Measurements from ENCODE around the gene ZW10.
"Not testable (repeated sequence)": the region's sequence is repeated elsewhere in the genome, so short reads cannot be mapped to it uniquely, and the experiment has no call there.

ZW10 gene

GRCh38 chr11:113703551-113703950 lies 69.9 kb downstream of the ZW10 start:
- not testable (repeated sequence) for H3K36me3 ChIP-seq (ENCODE audit: control insufficient read depth in 2 of 2, insufficient read depth in 2 of 2, low read length in 2 of 2); H3K27me3 ChIP-seq (ENCODE audit: control insufficient read depth in 2 of 2, insufficient read depth in 2 of 2, low read length in 2 of 2); H3K27ac ChIP-seq (ENCODE audit: low read depth in 2 of 2, low read length in 2 of 2); H3K9ac ChIP-seq (ENCODE audit: low read depth in 1 of 2, low read length in 2 of 2); H3K9me3 ChIP-seq (ENCODE audit: control insufficient read depth in 2 of 2, low read length in 2 of 2); H3K4me1 ChIP-seq (ENCODE audit: control insufficient read depth in 2 of 2, insufficient read depth in 2 of 2, low read length in 2 of 2); H3K4me3 ChIP-seq (ENCODE audit: low read length in 2 of 2)

GRCh38 chr11:113701491-113701890 lies 72.0 kb downstream of the ZW10 start:
- Histone ChIP-seq H3K27me3 (ENCODE audit: control insufficient read depth in 2 of 2, insufficient read depth in 2 of 2, low read length in 2 of 2) (no peaks in the 10 kb centered on the region), H3K4me1 (ENCODE audit: control insufficient read depth in 2 of 2, insufficient read depth in 2 of 2, low read length in 2 of 2) (no peaks in the 10 kb centered on the region), H3K9me3 (ENCODE audit: control insufficient read depth in 2 of 2, low read length in 2 of 2) (no peaks in the 10 kb centered on the region), H3K27ac (ENCODE audit: low read depth in 2 of 2, low read length in 2 of 2) (no peak overlapping the region), H3K4me3 (ENCODE audit: low read length in 2 of 2) (no peak overlapping the region), H3K36me3 (ENCODE audit: control insufficient read depth in 2 of 2, insufficient read depth in 2 of 2, low read length in 2 of 2) (no peaks in the 10 kb centered on the region), H3K9ac (ENCODE audit: low read depth in 1 of 2, low read length in 2 of 2) (no peak overlapping the region)

GRCh38 chr11:113698515-113698914 lies 75.0 kb downstream of the ZW10 start:
- H3K9me3 ChIP-seq (ENCODE audit: control insufficient read depth in 2 of 2, low read length in 2 of 2), result no peaks in the 10 kb centered on the region
- no peaks in the 10 kb centered on the region for H3K4me1 ChIP-seq (ENCODE audit: control insufficient read depth in 2 of 2, insufficient read depth in 2 of 2, low read length in 2 of 2)
- no peak overlapping the region for H3K9ac ChIP-seq (ENCODE audit: low read depth in 1 of 2, low read length in 2 of 2)
- H3K27me3 ChIP-seq (ENCODE audit: control insufficient read depth in 2 of 2, insufficient read depth in 2 of 2, low read length in 2 of 2), result no peaks in the 10 kb centered on the region
- no peaks in the 10 kb centered on the region for H3K36me3 ChIP-seq (ENCODE audit: control insufficient read depth in 2 of 2, insufficient read depth in 2 of 2, low read length in 2 of 2)
- no peak overlapping the region for H3K4me3 ChIP-seq (ENCODE audit: low read length in 2 of 2)
- no peak overlapping the region for H3K27ac ChIP-seq (ENCODE audit: low read depth in 2 of 2, low read length in 2 of 2)

- Histone ChIP-seq H3K36me3 (ENCODE audit: control insufficient read depth in 2 of 2, insufficient read depth in 2 of 2, low read length in 2 of 2) (no peaks in the 10 kb centered on the region), H3K27ac (ENCODE audit: low read depth in 2 of 2, low read length in 2 of 2) (no peak overlapping the region), H3K9me3 (ENCODE audit: control insufficient read depth in 2 of 2, low read length in 2 of 2) (no peaks in the 10 kb centered on the region), H3K4me3 (ENCODE audit: low read length in 2 of 2) (no peak overlapping the region), H3K27me3 (ENCODE audit: control insufficient read depth in 2 of 2, insufficient read depth in 2 of 2, low read length in 2 of 2) (no peaks in the 10 kb centered on the region), H3K9ac (ENCODE audit: low read depth in 1 of 2, low read length in 2 of 2) (no peak overlapping the region), H3K4me1 (ENCODE audit: control insufficient read depth in 2 of 2, insufficient read depth in 2 of 2, low read length in 2 of 2) (no peaks in the 10 kb centered on the region)
Measured at GRCh38 chr11:113697756-113698407, 75.6 kb downstream of the ZW10 start.

GRCh38 chr11:113697111-113697510 lies 76.4 kb downstream of the ZW10 start:
- no peak overlapping the region for H3K27ac ChIP-seq (ENCODE audit: low read depth in 2 of 2, low read length in 2 of 2)
- no peak overlapping the region for H3K4me3 ChIP-seq (ENCODE audit: low read length in 2 of 2)
- no peaks in the 10 kb centered on the region for H3K9me3 ChIP-seq (ENCODE audit: control insufficient read depth in 2 of 2, low read length in 2 of 2)
- H3K27me3 ChIP-seq (ENCODE audit: control insufficient read depth in 2 of 2, insufficient read depth in 2 of 2, low read length in 2 of 2), result no peaks in the 10 kb centered on the region
- no peaks in the 10 kb centered on the region for H3K36me3 ChIP-seq (ENCODE audit: control insufficient read depth in 2 of 2, insufficient read depth in 2 of 2, low read length in 2 of 2)
- H3K9ac ChIP-seq (ENCODE audit: low read depth in 1 of 2, low read length in 2 of 2), result no peak overlapping the region
- no peaks in the 10 kb centered on the region for H3K4me1 ChIP-seq (ENCODE audit: control insufficient read depth in 2 of 2, insufficient read depth in 2 of 2, low read length in 2 of 2)

- Histone ChIP-seq H3K4me3 (ENCODE audit: low read length in 2 of 2) (no peak overlapping the region), H3K27me3 (ENCODE audit: control insufficient read depth in 2 of 2, insufficient read depth in 2 of 2, low read length in 2 of 2) (no peaks in the 10 kb centered on the region), H3K9me3 (ENCODE audit: control insufficient read depth in 2 of 2, low read length in 2 of 2) (no peaks in the 10 kb centered on the region), H3K9ac (ENCODE audit: low read depth in 1 of 2, low read length in 2 of 2) (no peak overlapping the region), H3K36me3 (ENCODE audit: control insufficient read depth in 2 of 2, insufficient read depth in 2 of 2, low read length in 2 of 2) (no peaks in the 10 kb centered on the region), H3K27ac (ENCODE audit: low read depth in 2 of 2, low read length in 2 of 2) (no peak overlapping the region), H3K4me1 (ENCODE audit: control insufficient read depth in 2 of 2, insufficient read depth in 2 of 2, low read length in 2 of 2) (peaks cover 0 to 7% of the 10 kb centered on the region in 2 donors)
Measured at GRCh38 chr11:113695207-113695606, 78.3 kb downstream of the ZW10 start.

GRCh38 chr11:113694390-113694789 lies 79.1 kb downstream of the ZW10 start:
- Histone ChIP-seq H3K4me3 (ENCODE audit: low read length in 2 of 2) (no peak overlapping the region), H3K4me1 (ENCODE audit: control insufficient read depth in 2 of 2, insufficient read depth in 2 of 2, low read length in 2 of 2) (peaks cover 0 to 9% of the 10 kb centered on the region in 2 donors), H3K36me3 (ENCODE audit: control insufficient read depth in 2 of 2, insufficient read depth in 2 of 2, low read length in 2 of 2) (no peaks in the 10 kb centered on the region), H3K9me3 (ENCODE audit: control insufficient read depth in 2 of 2, low read length in 2 of 2) (no peaks in the 10 kb centered on the region), H3K9ac (ENCODE audit: low read depth in 1 of 2, low read length in 2 of 2) (no peak overlapping the region), H3K27ac (ENCODE audit: low read depth in 2 of 2, low read length in 2 of 2) (no peak overlapping the region), H3K27me3 (ENCODE audit: control insufficient read depth in 2 of 2, insufficient read depth in 2 of 2, low read length in 2 of 2) (no peaks in the 10 kb centered on the region)

GRCh38 chr11:113693030-113693429 lies 80.5 kb downstream of the ZW10 start:
- Histone ChIP-seq H3K9me3 (ENCODE audit: control insufficient read depth in 2 of 2, low read length in 2 of 2) (no peaks in the 10 kb centered on the region), H3K4me1 (ENCODE audit: control insufficient read depth in 2 of 2, insufficient read depth in 2 of 2, low read length in 2 of 2) (peaks cover 0 to 9% of the 10 kb centered on the region in 2 donors), H3K27ac (ENCODE audit: low read depth in 2 of 2, low read length in 2 of 2) (no peak overlapping the region), H3K4me3 (ENCODE audit: low read length in 2 of 2) (no peak overlapping the region), H3K27me3 (ENCODE audit: control insufficient read depth in 2 of 2, insufficient read depth in 2 of 2, low read length in 2 of 2) (no peaks in the 10 kb centered on the region), H3K36me3 (ENCODE audit: control insufficient read depth in 2 of 2, insufficient read depth in 2 of 2, low read length in 2 of 2) (no peaks in the 10 kb centered on the region), H3K9ac (ENCODE audit: low read depth in 1 of 2, low read length in 2 of 2) (no peak overlapping the region)

GRCh38 chr11:113690619-113691569 lies 82.6 kb downstream of the ZW10 start:
- Histone ChIP-seq H3K9me3 (ENCODE audit: control insufficient read depth in 2 of 2, low read length in 2 of 2) (no peaks in the 10 kb centered on the region), H3K27me3 (ENCODE audit: control insufficient read depth in 2 of 2, insufficient read depth in 2 of 2, low read length in 2 of 2) (no peaks in the 10 kb centered on the region), H3K4me3 (ENCODE audit: low read length in 2 of 2) (no peak overlapping the region), H3K9ac (ENCODE audit: low read depth in 1 of 2, low read length in 2 of 2) (no peak overlapping the region), H3K4me1 (ENCODE audit: control insufficient read depth in 2 of 2, insufficient read depth in 2 of 2, low read length in 2 of 2) (peaks cover 0 to 9% of the 10 kb centered on the region in 2 donors), H3K27ac (ENCODE audit: low read depth in 2 of 2, low read length in 2 of 2) (peak overlapping the region in 1 of 2 donors; percentile 50), H3K36me3 (ENCODE audit: control insufficient read depth in 2 of 2, insufficient read depth in 2 of 2, low read length in 2 of 2) (no peaks in the 10 kb centered on the region)

Measured in mucosa of rectum (tissue), 2 donors.